ENCODE data around the gene JARID2. TPM values are rescaled to one million over a fixed set of nuclear protein-coding genes. Genes with fewer than 3 reads are reported as not detected.

The JARID2 gene
- total and polyA plus RNA-seq, 10 of the 15 experiments (the other 5 are each of a cell fraction or from before 2014, with no cell fraction given) = 4.2 to 21.6 (median 11.7) TPM

- no peak for FAIRE-seq
- CTCF ChIA-PET = interaction anchor here (1.0 to 5.2 kb wide), 10 partner anchors 10 to 212 kb away, joined by 3 to 29 read pairs (median 5); no protein-coding TSS in a partner anchor
- no TSS peak for BruUV-seq (replicated peaks)
Measured at GRCh38 chr6:15411766-15412165, 165.9 kb downstream of the JARID2 start.

GRCh38 chr6:15412767-15413166 lies 166.9 kb downstream of the JARID2 start:
- BruUV-seq (replicated peaks) = no TSS peak
- ChIA-PET POLR2A (interaction anchor here (0.9 to 5.0 kb wide), 4 partner anchors 8 to 18 kb away, joined by 4 to 55 read pairs (median 6); no protein-coding TSS in a partner anchor), RAD21 (ENCODE audit: unreplicated experiment) (interaction anchor here (0.7 to 7.6 kb wide), 4 partner anchors 8 to 165 kb away, joined by 4 to 54 read pairs (median 4); no protein-coding TSS in a partner anchor), CTCF (interaction anchor here (0.7 to 5.2 kb wide), 9 partner anchors 8 to 51 kb away, joined by 3 to 29 read pairs (median 4); no protein-coding TSS in a partner anchor), SMC1A (ENCODE audit: uncharacterized antibody, unreplicated experiment) (interaction anchor here (0.9 to 8.7 kb wide), 8 partner anchors 9 to 163 kb away, joined by 3 to 143 read pairs (median 17); no protein-coding TSS in a partner anchor)
- no peak overlapping the region for H3K4me3 ChIP-seq
- DNase-seq (ENCODE audit: low read depth, low spot score) = no peak
- H4K20me1 ChIP-seq (ENCODE audit: control insufficient read depth, insufficient read depth) = peaks cover 2% of the 10 kb centered on the region; the same call in 1 of the 2 replicates
- no peak for FAIRE-seq
- H3K36me3 ChIP-seq (ENCODE audit: control insufficient read depth in 2 of 2, insufficient read depth in 2 of 2, low read length in 1 of 2) = peaks cover 2 to 5% of the 10 kb centered on the region in 2 experiments; a peak in 3 of 4 replicates
- H3K79me2 ChIP-seq (ENCODE audit: control insufficient read depth, insufficient read depth, low read length) = peaks cover 59% of the 10 kb centered on the region
- intact Hi-C loops (cut with micrococcal nuclease; ENCODE audit: unreplicated experiment) (no loop called here), in situ Hi-C loops (cut with MboI) (no loop called here)
- no peak overlapping the region for H3K9ac ChIP-seq (ENCODE audit: control insufficient read depth, insufficient read depth, low read length)
- no peak for ATAC-seq
- H3K9me3 ChIP-seq (replicated peaks; ENCODE audit: control insufficient read depth, insufficient read depth, low read length) = peaks cover 4% of the 10 kb centered on the region
- WGBS (ENCODE audit: insufficient coverage, insufficient replicate concordance, low lambda C conversion rate, missing lambda C conversion rate) = 96% methylated on average over 4 of the region's 9 CpGs
- no peak overlapping the region for H3K27ac ChIP-seq (ENCODE audit: control insufficient read depth, insufficient read depth)
- H3K4me2 ChIP-seq (ENCODE audit: control insufficient read depth, insufficient read depth) = no peak overlapping the region
- H2AFZ ChIP-seq (ENCODE audit: control insufficient read depth, low read depth, low read length) = no peak overlapping the region
- TF ChIP-seq ATF3 (IDR thresholded peaks at IDR 0.05; ENCODE audit: borderline replicate concordance, extremely low read depth, low read depth, low read length) (no peak), RUNX3 (IDR thresholded peaks at IDR 0.05; ENCODE audit: low read length) (no peak), MEF2A (IDR thresholded peaks at IDR 0.05; ENCODE audit: insufficient read depth, low read depth, low read length) (no peak), FOS (IDR thresholded peaks at IDR 0.05; ENCODE audit: borderline replicate concordance, extremely low read depth, insufficient read length) (no peak)
- H3K27me3 ChIP-seq (replicated peaks in 1 of 2; ENCODE audit: control insufficient read depth in 2 of 2, insufficient read depth in 2 of 2, low read length in 1 of 2) = no peaks in the 10 kb centered on the region
- H3K4me1 ChIP-seq (ENCODE audit: control insufficient read depth, insufficient read depth, low read length) = peaks cover 29% of the 10 kb centered on the region

More at GRCh38 chr6:15411766-15412165, 165.9 kb downstream of the JARID2 start:
- POLR2A ChIA-PET = interaction anchor here (0.6 to 5.0 kb wide), 5 partner anchors 10 to 90 kb away, joined by 3 to 55 read pairs (median 3); no protein-coding TSS in a partner anchor
- ATAC-seq = peak; percentile 66
- H2AFZ ChIP-seq (ENCODE audit: control insufficient read depth, low read depth, low read length) = no peak overlapping the region
- no peak overlapping the region for H3K4me3 ChIP-seq
- peaks cover 29% of the 10 kb centered on the region for H3K4me1 ChIP-seq (ENCODE audit: control insufficient read depth, insufficient read depth, low read length)
- in situ Hi-C loops (cut with MboI) = no loop called here
- no peak overlapping the region for H3K27ac ChIP-seq (ENCODE audit: control insufficient read depth, insufficient read depth)
- SMC1A ChIA-PET (ENCODE audit: uncharacterized antibody, unreplicated experiment) = interaction anchor here (0.6 to 8.7 kb wide), 15 partner anchors 10 to 385 kb away, joined by 3 to 143 read pairs (median 6); no protein-coding TSS in a partner anchor
- H3K4me2 ChIP-seq (ENCODE audit: control insufficient read depth, insufficient read depth) = no peak overlapping the region
- RAD21 ChIA-PET (ENCODE audit: unreplicated experiment) = interaction anchor here (0.8 to 7.6 kb wide), 10 partner anchors 9 to 240 kb away, joined by 3 to 54 read pairs (median 4); no protein-coding TSS in a partner anchor
- no peak for DNase-seq (ENCODE audit: low read depth, low spot score)
- TF ChIP-seq RAD51 (IDR thresholded peaks at IDR 0.05) (peak; percentile 37), SMAD1 (IDR thresholded peaks at IDR 0.05; ENCODE audit: low read depth, partially characterized antibody) (no peak), SPI1 (IDR thresholded peaks at IDR 0.05; ENCODE audit: borderline replicate concordance, insufficient read depth, low read depth, low read length) (peak; percentile 33; the same call in 1 of the 2 replicates), POU2F2 (IDR thresholded peaks at IDR 0.05; ENCODE audit: borderline replicate concordance, low read depth, low read length) (no peak), MTA2 (IDR thresholded peaks at IDR 0.05; ENCODE audit: low read depth) (no peak), IKZF2 (IDR thresholded peaks at IDR 0.05) (peak in 1 of 2 experiments; percentile 11; a peak in 1 of 4 replicates)
- H3K9ac ChIP-seq (ENCODE audit: control insufficient read depth, insufficient read depth, low read length) = no peak overlapping the region
- peaks cover 0 to 2% of the 10 kb centered on the region in 2 experiments; a peak in 3 of 4 replicates for H3K36me3 ChIP-seq (ENCODE audit: control insufficient read depth in 2 of 2, insufficient read depth in 2 of 2, low read length in 1 of 2)
- 50% methylated on average over 2 of the region's 2 CpGs for WGBS (ENCODE audit: insufficient coverage, insufficient replicate concordance, low lambda C conversion rate, missing lambda C conversion rate)
- no peaks in the 10 kb centered on the region for H3K27me3 ChIP-seq (replicated peaks in 1 of 2; ENCODE audit: control insufficient read depth in 2 of 2, insufficient read depth in 2 of 2, low read length in 1 of 2)
- intact Hi-C loops (cut with micrococcal nuclease; ENCODE audit: unreplicated experiment) = no loop called here
- H4K20me1 ChIP-seq (ENCODE audit: control insufficient read depth, insufficient read depth) = peaks cover 2% of the 10 kb centered on the region
- H3K79me2 ChIP-seq (ENCODE audit: control insufficient read depth, insufficient read depth, low read length) = peaks cover 61% of the 10 kb centered on the region
- H3K9me3 ChIP-seq (replicated peaks; ENCODE audit: control insufficient read depth, insufficient read depth, low read length) = peaks cover 1% of the 10 kb centered on the region; the same call in 2 of the 3 replicates
